Suppressor macrophage treated with lipopolysaccharide for 4 hours (primary cell): ENCODE data around the gene SCNN1G.

Experiments
- DNase-seq: peaks from one replicate; pipeline ENCODE4 v3.0.0-alpha.2; 2020

Gene SCNN1G

GRCh38 chr16:23256440-23256839 is 73.9 kb downstream of the SCNN1G start:
- no peak for DNase-seq

- no peak for DNase-seq
These were observed 75.1 kb downstream of the SCNN1G start for GRCh38 chr16:23257682-23258081.

GRCh38 chr16:23258919-23259237 is 76.3 kb downstream of the SCNN1G start:
- no peak for DNase-seq
